DMS 273 (cell line): Measurements from ENCODE around the gene TUB.
A peak's percentile ranks its signal among the peaks of the same experiment; 100 is the strongest.

ENCODE experiments used
- DNase-seq: peaks from one replicate; lab custom pipeline; 2025; ENCODE audit not compliant: unreplicated experiment; lab: John Stamatoyannopoulos, UW

TUB gene, protein sequence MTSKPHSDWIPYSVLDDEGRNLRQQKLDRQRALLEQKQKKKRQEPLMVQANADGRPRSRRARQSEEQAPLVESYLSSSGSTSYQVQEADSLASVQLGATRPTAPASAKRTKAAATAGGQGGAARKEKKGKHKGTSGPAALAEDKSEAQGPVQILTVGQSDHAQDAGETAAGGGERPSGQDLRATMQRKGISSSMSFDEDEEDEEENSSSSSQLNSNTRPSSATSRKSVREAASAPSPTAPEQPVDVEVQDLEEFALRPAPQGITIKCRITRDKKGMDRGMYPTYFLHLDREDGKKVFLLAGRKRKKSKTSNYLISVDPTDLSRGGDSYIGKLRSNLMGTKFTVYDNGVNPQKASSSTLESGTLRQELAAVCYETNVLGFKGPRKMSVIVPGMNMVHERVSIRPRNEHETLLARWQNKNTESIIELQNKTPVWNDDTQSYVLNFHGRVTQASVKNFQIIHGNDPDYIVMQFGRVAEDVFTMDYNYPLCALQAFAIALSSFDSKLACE

DNA sequence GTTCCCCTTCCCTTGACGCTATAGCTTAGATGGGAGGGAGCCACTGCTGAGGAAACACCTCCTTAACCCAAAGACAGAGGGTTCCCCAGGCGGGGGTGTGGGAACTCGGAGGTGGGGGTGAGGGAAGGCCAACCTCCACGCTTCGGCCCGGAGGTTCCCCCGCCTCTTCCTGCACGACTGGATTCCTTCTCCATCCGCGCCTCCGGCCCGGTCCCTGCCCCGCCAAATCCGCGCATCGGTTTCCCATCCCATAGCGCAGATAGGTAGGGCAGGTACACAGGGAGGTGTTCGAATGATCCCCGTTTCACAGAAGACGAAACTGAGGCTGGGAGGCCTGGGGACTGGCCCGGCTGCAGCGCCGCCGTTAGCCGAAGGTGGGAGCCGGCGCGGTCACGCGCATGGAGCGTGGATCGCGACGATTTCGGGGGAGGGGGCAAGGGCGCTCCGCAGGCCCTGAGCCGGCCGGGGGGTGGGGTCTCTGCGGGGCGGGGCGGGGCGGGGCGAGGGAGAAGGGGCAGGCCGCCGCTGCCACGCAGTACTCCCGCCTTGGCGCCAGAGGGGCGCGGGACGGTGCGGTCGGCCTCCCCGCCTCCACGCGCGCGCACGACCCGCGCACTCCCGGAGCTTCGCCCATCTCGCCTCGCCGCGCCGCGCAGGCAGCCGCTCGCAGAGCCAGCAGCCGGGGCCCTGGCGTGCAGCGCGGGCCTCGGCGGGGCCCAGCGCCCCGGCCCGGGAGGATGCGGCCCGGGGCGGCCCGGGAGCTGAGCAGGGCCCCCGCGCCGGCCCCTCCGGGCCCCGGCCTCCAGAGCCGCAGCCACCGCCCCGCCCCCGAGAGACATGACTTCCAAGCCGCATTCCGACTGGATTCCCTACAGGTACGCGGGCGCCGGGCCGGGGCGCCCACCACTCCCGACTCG lies at the start of gene TUB:
Gene TUB (plus strand): TSS at position 538 of the 917 bp plus-strand sequence. CDS start 300 bp downstream, at position 838.
- peak; percentile 74 for DNase-seq

DNA sequence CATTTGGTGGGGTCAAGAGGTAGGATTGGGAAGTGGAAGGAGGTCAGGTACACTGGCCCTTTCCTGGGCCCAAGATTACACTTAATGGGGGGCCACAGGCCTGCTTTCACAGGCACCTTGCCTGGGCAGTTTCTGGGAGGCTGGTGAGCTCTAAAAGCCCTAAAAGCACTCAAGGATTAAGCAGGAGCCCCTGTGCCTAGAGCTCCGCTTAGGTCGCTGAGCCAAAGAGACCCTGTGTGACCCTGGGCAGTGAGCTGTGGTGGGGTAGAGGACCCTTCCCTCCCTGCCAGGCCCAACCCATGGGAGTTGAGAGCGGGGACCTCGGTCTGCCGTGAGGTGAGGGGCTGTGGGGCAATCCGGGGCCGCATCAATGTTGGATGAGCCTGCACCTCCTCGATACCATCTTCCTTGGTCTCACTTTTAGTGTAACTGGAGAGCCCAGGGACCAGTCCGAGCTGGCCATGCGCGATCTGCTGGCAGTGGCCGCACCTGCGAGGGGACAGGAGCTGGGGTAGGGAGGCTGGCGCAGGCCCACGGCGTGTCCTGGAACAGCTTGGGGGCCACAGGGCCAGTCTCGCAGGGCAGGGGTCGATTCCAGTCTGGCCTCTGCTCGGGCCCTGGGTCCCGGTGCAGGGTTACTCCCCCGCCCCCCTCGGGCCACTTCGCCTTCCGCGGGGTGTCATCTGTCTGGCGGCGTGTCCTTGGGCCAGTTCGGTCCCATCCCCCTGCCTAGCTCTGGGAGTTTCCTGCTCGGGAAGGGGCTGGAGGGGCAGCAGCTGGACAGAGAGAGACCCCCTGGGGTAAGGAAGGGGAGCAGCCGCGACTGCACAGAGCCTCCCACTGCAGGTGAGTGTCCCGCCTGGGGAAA lies 49.5 kb upstream of the TUB start:
- DNase-seq, result no peak

DNA sequence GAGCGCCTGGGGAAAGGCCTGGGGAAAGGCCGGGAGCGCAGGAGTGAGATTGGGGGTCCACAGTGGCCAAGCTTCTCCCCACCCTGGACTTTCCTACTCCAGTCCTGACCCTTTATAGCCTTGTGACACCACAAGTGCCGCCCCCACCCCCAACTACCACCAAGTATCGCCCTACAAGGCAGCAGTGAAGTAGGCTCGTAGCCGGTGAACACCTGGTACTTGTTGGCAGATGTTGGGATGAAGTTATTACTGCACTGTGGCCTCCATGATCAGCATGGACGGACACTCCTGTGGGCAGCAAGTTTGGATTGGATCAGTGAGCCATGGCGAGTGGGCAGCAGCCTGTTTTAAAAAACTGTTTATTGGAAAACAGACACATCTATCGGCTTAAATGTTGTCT lies 48.9 kb upstream of the TUB start:
- DNase-seq, result no peak

DNA sequence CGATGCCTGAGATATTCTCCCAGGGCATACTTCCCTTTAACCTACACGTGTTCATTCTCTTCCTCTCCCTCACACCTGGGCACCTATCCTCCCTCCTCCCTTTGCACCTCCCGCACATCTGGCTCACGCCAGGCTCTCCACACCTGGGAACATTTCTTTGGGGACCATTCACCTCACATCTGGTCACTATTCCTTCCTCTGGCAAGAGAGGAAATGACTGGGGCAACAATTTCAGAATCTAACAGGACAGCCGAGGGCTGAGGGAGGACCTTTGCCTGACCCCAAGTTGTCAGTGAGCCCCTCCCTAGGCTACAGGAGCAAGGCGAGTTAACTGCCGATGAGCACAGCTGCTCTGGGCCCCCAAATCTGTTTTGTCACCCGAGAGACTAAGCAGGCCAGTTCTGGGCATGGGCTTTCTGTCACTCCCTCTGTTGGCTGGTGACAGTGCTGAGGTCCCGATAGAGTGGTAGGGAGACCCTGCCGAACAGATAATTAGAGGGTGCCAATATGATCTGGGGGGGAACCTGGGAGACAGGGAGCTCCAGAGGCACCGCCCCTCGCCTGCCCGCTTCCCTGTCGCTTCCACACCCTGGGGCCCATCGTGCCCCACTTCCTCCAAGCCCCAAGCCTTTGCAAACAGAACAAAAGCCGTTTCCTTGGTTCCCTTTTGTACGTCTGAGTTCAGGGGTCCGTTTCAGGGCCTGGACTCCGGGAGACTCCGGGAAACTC lies 48.3 kb upstream of the TUB start:
- DNase-seq, result no peak

DNA sequence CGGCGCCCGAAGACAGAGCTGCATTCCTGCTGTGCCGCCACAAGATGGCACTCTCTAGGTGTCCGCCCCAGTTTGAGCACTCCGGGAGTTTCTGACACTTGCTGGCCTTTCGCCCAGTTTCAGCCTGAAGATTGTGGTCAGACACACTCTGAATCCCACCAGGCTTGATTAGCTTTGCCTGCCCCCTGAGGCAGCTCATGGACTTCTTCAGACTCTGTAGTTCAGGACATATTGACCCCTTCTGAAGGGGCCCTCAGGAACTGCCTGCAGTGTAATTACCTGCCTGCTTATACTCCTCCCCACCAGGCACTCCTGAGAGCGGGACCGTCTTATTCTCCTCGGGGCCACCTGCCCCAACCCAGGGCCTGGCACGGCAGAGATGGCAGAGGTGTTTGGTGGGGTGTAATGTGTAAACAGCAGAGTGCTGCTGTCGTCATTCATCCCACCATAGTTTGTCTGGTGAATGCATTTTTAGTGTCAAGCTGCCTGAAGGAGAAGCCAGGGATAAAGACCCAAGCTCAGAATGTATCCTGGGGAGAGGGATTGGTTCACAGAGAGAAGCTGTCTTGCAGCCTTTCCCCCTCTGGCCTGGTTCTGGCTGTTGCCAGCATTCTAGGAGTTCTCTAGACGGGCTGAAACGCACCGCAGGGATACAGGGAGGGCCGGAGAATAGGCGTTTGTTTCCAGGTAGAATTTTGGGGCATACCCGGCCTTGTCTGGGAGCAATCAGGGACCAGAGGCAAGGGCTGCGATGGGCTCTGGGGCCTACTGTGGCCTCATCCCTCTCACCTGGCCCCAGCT lies 47.5 kb upstream of the TUB start:
- peak; percentile 79 for DNase-seq

DNA sequence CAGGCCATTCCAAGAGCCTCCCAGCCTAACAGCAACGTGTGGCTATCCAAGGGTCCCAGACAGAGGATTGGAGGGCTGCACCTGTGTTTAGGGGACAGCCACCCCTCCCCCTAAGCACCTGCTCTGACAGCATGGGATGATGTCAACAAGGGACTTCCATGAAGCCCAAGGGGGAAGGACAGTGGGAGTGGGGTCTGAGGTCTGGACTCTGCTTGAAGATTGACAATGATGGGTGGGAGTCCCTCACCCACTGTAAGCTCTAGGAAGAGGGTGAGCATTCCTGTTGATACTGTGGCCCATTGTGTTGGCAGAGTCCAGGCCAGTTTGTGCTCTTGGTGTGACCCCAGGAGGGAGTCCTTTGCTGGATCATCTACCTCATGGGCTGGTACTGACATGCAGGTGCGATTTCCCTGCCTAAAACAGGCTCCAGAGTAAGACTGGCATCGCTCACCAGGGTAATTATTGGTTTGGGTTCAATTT lies 46.9 kb upstream of the TUB start:
- no peak for DNase-seq

DNA sequence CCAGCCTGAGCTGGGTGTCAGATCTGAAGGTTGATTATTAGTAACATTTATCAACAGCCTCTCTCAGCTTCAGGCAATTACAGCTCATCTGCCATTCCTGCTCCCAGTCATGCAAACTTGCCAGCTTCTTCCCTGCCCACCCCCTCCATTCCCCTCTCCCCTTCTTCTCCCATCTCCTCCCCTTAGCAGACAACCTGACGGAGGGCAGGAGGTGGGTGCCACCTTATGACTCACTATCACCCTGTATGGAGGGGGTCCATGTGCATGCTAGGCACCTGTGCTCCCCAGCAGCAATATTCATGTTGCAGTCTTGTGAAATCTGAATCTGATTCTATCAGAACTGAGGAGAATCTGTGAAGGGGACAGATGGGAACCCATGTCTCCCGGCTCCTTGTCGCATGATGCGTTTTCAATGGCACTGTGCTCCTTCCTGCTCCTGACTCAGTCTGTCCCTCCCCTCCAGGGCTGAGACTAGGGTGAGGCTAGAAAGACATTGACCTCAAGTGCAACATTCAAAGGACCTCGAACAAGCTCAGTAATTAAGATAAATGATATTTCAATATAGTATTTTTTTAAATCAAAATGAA lies 46.3 kb upstream of the TUB start:
- DNase-seq, result no peak

DNA sequence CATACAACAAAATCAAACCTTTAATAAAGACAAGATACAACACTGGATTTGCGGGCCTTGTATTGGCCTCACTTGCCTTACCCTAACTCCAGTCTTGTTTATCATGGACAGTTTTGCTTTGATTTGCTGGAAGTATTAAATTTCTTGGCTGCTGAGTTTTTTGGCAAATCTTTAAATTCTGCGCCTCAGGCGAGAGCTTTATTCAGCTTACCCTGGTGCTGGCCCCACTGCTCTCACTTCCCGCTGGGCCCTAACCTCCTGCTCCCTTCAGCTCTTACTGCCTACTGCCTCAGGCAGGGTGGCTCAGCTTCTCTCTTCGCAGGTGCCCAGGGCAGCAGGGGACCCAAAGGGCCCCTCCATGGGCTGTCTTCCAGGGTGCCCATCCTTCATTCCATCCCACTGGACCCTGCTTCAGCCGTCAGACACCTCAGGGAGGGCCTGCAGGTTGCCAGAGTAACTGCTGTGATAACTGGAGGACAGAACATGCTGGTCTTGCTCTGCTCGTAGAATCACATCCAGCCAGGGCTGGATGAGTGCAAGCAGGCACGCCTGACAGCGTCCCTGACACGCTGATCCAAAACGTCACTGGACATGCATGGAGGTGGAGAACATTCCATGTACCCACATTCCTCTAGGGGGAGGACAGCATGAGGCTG lies 45.7 kb upstream of the TUB start:
- DNase-seq, result no peak

DNA sequence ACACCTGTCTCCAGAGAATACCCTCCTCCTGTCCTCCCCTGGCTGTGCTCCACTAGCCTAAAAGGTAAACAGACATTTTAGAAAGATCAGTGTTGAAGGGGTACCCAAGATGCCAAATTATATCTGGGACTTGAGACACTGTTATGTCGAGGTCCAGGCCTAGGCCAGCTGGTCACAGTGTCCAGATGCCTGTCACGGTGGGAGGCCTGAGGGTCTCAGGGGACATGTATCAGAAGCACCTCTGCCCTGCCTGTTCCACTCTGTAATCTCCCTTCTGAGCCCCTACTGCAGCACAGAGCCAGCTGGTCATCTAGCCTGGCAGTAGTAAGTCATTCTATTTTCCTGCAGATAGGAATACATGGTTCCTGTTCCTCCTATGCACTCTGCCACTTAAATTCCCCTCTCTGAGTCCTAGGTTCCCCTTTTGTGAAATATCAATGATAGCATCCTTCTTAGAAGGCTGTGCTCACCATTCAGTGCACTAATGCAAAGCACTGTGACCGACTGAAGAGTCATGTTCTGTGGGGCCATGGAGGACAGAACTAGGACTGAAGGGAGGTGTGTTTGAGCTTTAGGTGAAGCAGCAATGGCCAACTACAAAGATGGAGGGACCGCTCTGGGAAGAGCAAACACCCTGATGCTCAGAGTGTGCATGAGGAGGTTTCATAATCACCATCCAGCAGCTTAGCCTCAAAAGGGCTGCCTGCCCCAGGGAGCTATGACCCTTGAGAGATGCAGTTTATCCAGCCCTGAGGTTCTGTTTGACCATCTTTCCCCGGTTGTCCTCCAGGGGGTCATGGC lies 44.8 kb upstream of the TUB start:
- no peak for DNase-seq

DNA sequence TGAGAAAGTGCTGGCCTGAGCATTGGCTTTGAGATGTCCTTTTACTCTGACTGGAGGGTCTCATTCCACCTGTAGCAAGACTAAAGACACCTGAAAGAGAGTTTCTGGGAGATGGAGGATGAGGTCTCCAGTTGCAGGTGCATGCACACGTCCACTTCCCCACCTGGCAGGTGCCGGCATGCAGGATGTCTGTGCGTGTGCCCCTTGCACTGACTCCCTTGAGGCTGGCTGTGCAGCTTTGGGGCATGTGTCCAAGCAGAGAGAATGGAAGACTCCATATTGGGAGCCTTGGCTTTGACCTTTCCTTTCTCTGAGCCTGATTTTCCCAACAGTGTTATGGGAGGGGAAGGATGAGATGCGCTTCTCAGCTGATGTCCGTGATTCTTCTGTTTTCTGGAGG lies 44.0 kb upstream of the TUB start:
- DNase-seq, result no peak

DNA sequence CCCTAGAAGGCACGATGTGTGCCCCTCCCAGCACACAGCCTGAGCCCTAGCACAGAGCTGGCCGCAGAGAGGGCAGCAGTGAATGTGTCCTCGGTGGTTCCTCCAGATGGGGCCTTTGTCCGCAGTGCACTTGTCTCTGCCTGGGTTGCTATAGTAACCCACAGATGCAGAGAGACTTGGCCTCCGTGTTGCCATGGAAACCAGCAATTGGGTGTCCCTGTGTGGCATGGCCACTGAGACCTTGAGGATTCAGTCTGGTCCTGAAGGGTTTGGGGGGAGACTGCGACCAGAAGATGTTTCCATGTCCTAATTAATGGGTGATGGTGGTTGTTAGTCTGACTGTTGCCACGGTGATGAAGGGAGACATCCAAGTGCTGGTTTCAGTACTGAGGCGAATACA lies 42.6 kb upstream of the TUB start:
- DNase-seq, result peak; percentile 33

DNA sequence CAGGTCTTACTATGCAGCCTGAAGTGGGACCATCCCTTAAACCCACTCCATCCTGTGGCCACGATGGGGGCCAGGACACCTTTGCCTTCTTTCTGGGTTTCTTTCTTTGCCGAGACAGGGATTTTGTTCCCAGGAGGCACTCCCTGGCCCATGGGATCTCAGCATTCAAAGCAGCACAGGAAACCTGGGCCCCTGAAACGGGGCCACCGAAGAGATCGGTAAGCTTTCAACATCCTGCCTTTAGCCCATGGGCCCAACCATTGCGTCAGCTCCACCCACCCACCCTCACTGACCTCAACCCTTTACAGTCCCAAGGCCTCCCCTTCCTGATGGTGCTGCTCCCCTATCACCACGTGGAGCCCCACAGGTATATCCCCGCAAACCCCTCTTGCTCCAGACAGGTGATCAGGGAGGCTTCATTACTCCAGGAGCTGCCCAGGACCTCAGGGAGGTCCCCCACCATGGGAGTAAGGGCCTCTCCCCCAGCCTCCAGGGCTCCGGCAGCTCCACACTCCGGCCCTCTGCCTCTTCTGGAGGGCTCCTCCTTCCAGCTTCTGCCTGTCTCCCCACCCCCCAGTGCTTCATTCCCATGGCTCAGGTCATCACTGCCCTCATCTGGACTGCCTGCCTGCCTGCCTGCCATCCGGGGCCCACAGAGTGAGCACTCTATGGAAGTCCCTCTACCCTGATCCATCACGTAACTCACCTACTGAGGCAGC lies 42.0 kb upstream of the TUB start:
- no peak for DNase-seq

DNA sequence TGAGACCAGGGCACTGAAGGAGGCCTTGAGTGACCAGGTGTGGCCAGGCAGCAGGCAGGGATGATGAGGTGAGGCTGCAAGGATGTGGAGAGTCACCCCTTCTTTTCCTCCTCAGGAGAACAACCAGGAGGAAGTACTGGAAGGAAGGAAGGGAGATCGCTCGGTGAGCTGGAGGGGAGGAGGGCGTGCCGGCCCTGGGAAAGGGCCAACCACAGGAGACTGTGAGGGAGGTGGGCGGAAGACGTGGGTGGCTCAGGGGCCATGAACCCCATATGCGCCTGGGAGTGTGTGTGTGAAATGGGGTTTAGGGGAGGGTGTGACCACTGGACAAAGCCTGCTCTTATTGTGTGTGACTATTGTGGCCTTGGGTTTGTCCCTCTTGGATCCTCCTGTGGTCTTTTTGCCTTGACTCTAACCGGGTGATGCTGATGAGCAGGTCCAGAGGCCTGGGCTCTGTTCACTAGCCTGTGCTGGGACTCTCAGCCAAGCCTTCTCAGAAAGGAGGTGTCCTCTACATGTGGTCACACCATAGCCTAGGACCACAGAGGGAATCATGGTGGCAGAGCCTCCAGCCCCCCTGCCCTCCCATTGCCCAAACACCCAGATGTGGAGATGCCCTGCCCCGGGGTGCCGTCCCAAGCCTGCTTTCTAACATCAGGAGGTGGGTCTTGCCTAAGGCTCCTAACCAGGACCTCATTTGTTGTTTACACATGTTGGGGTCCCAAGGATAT lies 41.3 kb upstream of the TUB start:
- no peak for DNase-seq

DNA sequence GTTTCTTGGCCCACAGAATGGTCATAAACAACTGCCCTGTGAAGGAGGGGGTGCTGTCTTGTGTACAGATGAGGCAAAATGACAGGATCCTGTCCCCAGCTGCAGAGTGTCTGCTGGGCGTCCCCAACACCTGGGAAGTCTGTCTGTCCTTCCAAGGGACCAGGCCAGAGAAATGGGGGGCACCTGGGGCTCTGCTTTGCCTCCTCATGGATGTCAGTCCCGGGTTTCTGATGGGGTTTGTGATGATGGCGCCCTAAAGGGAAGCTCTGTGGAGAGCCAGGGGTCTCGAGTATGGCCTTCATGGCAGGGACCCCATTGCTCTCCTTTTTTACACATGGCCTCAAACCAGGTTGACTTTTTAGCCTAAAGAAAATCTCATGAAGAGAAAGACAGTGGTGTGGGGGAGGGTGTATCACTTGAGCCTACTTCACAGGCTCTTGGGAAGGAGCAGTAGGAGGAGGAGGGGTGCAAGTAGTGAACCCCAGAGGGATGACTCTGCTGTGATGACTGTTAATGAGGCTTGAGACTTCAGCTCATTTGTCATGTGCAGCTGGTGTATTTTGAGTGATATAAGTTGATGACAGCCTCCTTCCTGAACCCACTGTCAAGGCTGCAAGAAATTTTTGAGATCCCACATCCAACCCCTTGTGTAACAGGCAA lies 40.6 kb upstream of the TUB start:
- DNase-seq, result no peak

DNA sequence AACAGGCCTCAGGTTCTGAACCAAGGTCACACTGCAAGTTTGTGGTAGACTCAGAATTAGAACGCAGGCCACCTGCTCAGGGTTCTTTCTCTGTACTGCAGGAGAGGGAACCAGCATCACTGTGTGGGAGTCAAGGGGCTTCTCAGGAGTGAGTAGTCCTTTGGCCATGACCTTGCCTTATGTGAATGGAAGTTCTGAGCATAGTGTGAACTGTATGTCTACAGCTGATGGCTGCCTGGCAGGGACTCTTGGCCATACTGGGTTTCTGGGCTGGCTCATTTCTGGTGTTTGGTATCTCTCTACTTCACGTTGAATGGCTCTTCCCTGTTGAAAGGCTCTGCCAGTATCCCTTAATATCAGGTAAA lies 40.1 kb upstream of the TUB start:
- no peak for DNase-seq

DNA sequence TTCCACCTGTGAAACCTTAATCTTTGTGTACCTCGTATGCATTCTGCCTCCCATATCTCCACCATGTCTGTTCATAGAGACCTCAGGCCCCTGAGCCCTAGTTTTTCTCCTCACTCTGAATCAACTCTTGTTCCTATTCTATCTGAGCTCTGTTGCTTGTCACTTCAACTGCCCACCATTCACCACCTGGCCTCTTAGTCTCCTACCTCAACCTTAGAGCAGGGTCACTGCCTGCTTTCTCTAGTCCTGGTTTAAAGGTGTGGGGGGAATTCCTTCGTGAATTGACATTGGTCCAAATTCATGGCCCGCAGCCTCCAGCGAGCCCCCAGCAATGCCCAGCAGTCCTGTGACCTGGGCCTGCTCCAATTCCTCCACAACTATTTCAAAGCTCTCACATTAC lies 39.4 kb upstream of the TUB start:
- no peak for DNase-seq
